ENCODE results near the gene KCNK15.

KCNK15 gene

DNA sequence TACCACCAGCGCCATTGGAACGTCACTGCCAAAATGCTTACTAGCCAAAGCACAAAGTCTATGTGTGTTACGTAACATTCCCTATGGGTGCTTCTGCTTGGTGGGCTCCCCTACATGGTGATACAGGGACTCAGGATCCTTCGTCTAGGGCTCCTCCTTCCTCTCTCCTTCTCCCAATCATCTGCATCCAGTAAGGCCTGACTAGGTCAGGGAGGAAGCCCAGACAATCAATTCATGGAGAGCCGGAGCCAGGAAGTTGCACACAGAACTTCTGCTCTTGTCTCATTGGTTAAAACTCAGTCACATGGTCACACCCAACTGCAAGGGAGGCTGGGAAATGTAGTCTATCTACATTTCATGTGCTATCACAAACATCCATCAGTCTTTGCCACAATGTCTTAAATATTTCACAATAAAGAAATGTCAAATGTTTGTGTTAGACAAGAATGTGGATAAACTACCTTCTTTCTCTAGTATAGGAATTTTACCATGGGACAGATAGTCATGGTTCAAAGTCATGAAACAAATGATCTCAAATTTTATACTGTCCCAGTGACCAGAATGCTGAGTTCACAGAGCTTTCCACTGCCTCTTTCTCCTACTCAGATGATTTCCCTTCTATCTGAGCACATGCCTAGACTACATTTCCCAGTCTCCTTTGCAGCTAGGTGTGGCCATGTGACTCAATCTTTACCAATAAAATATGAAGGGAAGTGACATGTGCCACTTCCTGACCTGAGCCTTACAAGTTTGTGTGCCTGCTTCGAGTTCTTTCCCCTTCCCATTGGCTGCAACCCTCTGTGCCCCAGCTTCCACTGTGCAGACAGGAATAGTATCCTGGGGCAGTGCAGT lies 9.3 kb upstream of the KCNK15 start:
- TF ChIP-seq ZNF274 (IDR thresholded peaks at IDR 0.05; ENCODE audit: low read depth, low read length), result no peak
- H3K4me3 ChIP-seq (ENCODE audit: low read length), result no peak overlapping the region

GRCh38 chr20:44737116-44737515 lies 8.5 kb upstream of the KCNK15 start:
- no peak for TF ChIP-seq ZNF274 (IDR thresholded peaks at IDR 0.05; ENCODE audit: low read depth, low read length)
- H3K4me3 ChIP-seq (ENCODE audit: low read length), result no peak overlapping the region

GRCh38 chr20:44738813-44739477 lies 6.7 kb upstream of the KCNK15 start:
- TF ChIP-seq ZNF274 (IDR thresholded peaks at IDR 0.05; ENCODE audit: low read depth, low read length), result no peak
- no peak overlapping the region for H3K4me3 ChIP-seq (ENCODE audit: low read length)

GRCh38 chr20:44739942-44740341 lies 5.7 kb upstream of the KCNK15 start:
- H3K4me3 ChIP-seq (ENCODE audit: low read length), result no peak overlapping the region
- TF ChIP-seq ZNF274 (IDR thresholded peaks at IDR 0.05; ENCODE audit: low read depth, low read length), result no peak

DNA sequence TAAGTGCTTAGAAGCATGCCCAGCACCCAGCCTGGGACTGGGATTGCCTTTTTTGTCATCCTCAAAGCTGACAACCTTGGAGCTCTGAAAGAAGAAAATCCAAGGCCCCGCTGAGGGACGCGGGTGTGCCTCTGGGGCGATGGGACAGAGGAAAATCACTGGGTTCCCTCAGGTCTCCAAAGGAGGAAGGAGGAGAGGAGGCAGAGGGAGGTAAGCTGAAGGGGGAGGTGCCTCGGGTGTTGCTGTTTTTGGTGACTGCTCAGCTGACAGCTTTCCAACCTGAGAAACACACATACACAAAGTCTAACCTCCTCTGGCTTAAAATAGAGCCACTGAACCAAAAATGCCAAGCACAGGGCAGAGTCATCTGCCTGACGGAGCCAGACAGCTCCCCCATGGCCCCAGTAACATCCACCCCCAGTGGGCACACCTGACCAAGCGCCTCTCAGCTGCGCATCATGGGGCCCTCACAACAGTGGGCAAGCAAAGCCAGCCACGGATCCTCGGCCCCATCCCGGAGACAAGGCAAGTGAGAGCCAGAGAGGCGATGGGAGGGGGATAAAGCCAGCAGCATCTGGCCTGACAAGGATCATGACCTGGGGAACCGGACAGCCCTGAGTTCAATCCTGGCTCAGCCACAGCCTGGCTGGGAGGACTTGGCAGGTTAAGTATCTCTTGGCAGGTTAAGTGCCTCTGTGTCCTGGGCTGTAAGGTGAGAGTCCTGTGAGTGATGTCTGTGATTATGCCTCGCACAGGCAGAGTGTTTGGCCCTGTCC lies 3.2 kb upstream of the KCNK15 start:
- TF ChIP-seq ZNF274 (IDR thresholded peaks at IDR 0.05; ENCODE audit: low read depth, low read length), result no peak
- no peak overlapping the region for H3K4me3 ChIP-seq (ENCODE audit: low read length)

DNA sequence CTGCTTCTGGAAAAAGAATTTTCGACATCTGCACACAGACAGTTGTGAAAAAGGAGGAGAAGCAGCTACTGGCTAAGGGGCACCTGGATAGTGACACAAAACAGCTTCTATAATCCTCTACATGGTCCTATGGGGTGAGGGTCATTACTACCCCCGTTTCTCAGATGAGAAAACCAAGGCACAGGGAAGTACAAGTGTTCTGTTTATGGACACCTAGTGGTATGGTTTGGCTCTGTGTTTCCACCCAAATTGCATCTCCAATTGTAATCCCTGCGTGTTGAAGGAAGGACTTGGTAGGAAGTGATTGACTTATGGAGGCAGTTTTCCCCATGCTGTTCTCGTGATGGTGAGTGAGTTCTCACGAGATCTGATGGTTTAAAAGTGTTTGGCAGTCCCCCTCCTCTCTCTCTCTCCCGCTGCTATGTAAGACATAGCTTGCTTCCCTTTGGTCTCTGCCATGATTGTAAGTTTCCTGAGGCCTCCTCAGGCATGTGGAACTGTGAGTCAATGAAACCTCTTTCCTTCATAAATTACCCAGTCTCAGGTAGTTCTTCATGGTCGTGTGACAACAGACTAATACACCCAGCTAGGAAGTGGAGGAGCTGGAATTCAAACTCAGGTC lies 2.5 kb upstream of the KCNK15 start:
- TF ChIP-seq ZNF274 (IDR thresholded peaks at IDR 0.05; ENCODE audit: low read depth, low read length), result no peak
- H3K4me3 ChIP-seq (ENCODE audit: low read length), result no peak overlapping the region

DNA sequence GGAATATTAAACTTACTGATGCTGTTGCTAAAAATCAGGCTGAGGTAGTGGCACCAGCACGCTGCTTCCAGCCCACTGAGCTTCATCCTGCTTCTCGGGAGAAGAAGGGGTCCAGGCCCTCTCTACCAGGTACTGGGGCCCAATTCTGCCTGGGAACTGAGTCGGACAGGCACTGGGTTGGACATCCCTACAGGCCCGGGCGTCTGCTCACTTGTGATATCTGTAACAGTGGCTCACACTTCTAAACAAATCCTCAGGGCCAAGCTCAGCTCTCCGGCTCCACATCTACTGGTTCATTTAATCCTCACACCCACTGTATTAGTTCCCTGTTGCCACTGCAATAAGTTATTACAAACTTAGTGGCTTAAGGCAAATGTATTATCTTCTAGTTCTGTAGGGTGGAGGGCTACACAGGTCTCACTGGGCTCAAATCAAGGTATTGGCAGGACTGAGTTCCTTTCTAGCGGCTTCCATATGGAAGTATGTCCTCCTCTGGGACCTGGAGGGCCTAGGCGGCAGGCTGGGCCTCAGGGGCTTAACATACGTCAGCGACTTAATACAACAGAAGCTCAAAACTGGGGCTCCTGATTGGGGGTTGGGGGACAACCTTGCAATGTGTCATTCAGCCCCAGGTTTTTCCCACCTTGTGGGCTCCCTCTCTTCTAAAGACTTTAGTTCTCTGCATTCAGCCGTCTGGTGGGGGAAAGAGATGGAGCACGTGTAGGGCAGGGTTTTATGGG lies 1.6 kb upstream of the KCNK15 start:
- no peak overlapping the region for H3K4me3 ChIP-seq (ENCODE audit: low read length)
- TF ChIP-seq ZNF274 (IDR thresholded peaks at IDR 0.05; ENCODE audit: low read depth, low read length), result no peak

GRCh38 chr20:44745122-44745597 lies 505 bp upstream of the KCNK15 start:
- H3K4me3 ChIP-seq (ENCODE audit: low read length), result no peak overlapping the region
- TF ChIP-seq ZNF274 (IDR thresholded peaks at IDR 0.05; ENCODE audit: low read depth, low read length), result no peak

GRCh38 chr20:44746367-44747165 lies 901 bp downstream of the KCNK15 start:
- H3K4me3 ChIP-seq (ENCODE audit: low read length), result no peak overlapping the region
- no peak for TF ChIP-seq ZNF274 (IDR thresholded peaks at IDR 0.05; ENCODE audit: low read depth, low read length)

GRCh38 chr20:44747166-44748004 lies 1.7 kb downstream of the KCNK15 start:
- no peak overlapping the region for H3K4me3 ChIP-seq (ENCODE audit: low read length)
- no peak for TF ChIP-seq ZNF274 (IDR thresholded peaks at IDR 0.05; ENCODE audit: low read depth, low read length)

- no peak overlapping the region for H3K4me3 ChIP-seq (ENCODE audit: low read length)
- no peak for TF ChIP-seq ZNF274 (IDR thresholded peaks at IDR 0.05; ENCODE audit: low read depth, low read length)
Observed at GRCh38 chr20:44748005-44748370, 2.3 kb downstream of the KCNK15 start.

Data from GM08714 (cell line).